HG02943 (cell line): ENCODE data around the gene MEF2D.

ENCODE experiments used
- ATAC-seq: cut with Tn5 transposase; IDR thresholded peaks from one replicate; pipeline ENCODE4 v1.9.1; 2021; ENCODE audit warnings: mild to moderate bottlenecking, low read depth, moderate library complexity; ENCODE audit not compliant: unreplicated experiment

MEF2D gene

DNA sequence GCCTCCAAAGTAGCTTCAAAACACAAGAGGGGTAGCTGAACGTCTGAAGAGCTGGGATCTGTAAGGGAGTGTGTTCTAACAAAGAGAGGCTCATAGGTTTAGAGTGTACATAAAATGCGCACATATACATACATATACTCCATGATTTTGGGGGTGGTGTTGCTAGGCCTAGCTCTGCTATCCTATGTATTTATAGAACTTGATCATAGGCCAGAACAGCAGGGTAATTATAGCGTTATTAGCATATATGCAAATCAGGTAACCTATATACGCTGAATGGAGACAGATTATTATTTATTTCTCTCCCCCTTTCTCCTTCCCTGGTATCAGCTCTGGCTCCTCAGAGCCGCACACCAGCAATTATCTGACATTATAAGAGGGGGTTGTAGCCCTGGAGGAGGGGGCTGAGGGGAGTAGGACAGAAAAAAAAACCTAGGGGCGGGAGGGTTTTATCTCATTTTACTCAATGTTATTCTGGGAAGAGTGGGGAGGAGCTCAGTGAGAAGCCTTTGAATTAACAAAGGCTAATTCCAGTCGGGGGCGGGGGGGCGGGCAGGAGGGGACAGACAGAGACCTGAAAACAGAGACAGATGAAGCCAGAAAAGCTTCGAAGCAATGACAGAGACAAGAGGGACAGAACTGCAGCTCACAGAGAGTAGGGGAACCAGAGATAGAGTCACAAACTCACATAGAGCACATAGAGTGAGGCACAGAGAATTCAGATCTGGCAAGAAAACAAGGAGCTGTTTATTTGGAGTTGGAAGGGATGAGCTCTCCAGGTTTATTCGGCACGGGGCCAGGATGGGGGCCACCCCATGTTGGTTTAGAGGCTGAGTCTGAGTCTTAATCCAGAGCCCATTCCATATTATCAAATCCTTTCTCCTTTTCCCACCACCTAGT, 68.6 kb downstream of the MEF2D start:
- no peak for ATAC-seq

DNA sequence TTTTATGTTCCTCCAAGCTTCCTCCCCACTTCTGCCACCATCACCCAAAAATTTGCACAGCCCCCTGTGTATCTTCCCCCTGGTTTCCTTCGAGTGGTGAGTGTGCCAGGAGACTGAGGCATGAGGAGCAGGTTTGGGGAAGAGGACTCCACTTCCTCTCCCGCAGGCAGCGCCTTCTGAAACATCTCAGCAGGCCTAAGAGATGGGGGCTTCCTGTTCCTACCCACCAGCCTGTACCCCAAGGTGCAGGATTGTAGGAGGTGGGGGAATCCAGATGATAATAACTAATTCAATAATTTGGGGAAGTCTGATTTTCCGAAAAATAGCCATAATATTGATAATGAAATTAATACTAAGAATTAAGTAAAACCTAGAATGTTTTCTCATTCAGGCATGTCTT, 69.2 kb downstream of the MEF2D start:
- no peak for ATAC-seq

DNA sequence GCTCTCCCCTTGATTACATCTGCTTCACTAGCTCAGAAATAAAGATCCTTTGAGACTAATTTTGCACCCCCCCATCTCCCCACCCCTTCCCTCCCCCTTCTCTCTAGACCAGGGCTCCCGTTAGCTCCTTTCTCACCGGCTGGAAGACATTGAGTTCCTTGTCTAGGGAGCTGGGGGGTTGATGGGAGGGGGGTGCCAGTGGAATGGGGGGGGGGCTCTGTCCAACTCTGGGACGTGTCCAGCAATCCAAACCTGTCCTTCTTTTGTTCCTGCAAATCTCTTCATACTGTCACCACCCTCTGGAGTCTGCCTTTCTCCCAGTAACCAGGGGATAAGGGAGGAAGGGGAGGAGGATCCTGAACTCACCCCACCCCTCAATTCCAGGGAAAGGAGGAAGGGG, 69.7 kb downstream of the MEF2D start:
- no peak for ATAC-seq

- ATAC-seq = no peak
These were observed 70.3 kb downstream of the MEF2D start for GRCh38 chr1:156430303-156430702.

- no peak for ATAC-seq
These were observed 71.1 kb downstream of the MEF2D start for GRCh38 chr1:156429313-156430060.

- no peak for ATAC-seq
These were observed 71.8 kb downstream of the MEF2D start for GRCh38 chr1:156428746-156429288.

GRCh38 chr1:156427957-156428356, 72.6 kb downstream of the MEF2D start:
- ATAC-seq = no peak

DNA sequence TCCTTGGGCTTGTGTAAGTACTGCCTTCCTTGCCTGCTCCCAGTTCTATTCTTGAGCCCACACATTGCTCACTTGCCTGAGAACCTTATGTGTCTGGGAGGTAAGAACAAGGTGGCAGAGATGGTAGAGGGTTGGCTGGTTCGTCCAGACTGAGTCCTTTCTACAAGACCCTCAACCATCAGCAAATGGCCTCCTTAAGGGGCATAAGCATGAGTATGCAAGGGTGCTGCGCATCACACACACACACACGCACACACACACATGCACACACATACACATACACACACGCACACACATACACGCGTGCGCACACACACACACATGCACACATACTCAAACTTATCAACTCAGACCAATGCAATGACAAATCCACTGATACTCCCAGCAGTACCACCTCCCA, 74.6 kb downstream of the MEF2D start:
- no peak for ATAC-seq

DNA sequence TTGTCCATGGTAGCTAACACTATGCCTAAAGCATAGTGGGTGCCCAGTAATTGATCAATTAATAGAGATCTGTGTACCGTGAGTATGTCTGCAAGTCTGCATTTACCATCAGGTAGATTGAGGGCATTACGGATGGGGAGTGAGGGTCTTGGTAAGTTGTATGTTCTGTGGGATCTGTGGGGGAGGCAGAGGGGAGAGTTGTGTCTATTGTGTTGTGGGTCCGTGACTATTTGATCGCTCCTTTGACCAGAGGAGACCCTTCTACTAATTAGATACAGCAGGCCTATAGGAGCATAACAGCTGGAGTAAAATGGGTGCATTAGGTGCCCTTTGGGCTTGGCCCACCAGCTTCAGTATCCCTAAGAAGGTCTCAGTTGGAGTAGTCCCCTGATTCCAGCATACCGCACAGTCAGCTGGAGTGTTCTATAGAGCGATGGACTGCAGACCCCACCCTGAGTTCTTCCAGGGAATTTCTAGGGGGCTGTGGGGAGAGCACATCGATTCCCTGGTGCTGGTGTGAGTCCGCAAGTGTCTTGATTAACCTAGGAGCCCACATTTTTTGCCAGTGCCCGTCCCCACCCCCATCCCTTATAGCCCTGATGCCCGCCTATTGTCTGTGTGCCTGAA, 75.7 kb downstream of the MEF2D start:
- no peak for ATAC-seq

DNA sequence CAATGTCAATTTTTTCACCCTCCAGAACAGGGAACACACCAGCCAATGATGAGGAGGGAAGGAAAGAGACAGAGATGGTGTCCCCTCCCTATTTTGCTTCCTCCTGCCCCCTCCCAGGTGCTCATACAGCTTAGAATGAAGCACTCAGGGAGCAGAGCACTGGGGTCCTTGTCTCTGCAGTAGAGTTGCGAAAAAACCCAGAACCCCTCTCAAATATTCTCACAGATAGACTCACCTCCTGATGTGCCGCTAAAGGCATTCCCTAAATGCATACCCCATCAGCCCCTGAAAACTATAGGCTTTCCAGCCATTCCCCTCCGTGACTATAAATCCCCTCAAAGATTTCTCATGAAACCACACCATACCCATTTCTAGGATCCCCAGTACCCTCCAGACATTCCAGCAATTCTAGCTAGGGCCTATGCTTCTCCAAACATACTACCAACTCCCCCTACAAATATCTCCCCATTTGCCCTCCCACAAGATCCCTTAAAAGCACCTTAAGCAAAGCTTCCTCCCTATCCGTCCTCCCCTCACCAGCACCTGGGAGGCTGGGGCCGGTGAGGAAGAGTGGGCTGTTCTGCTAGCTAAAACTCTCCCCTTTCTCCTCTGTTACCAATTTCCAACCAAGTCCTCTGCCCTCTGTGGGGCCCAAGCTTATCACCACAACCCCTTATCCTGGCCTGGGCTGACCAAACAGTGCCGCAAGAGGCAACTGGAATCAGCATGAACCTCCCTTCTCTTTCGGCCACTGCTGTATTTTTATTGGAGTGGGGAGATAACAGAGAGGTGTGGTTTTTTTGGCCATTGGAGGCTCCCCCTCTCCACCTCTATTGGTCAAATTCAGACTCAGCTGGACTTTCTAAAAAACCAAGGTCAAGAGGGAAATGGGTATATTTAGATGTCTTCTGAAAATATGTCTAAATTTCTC, 76.9 kb downstream of the MEF2D start:
- no peak for ATAC-seq

DNA sequence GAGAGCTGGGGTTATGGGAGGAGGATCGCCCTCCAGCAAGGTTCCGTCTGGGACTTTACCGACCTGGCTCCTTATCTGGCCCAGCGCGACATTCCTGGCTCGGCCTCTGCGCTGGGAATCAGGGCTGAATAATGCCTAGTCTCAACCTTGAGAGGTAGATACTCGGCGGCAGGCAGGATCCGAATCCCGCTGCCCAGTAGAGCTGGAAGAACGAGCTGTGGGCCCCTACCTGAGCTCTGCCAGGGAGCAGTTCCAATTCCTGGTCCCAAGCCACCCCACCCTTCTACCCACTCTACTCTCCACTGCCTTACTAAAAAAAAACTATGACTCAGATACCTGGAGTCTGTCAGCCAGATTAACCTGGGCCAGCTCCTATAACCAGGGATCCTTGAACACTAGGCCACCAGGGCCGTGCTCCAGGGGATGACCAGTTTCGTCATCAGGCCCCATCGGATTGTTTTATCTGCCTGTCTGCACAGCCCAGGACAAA, 77.9 kb downstream of the MEF2D start:
- ATAC-seq = no peak

DNA sequence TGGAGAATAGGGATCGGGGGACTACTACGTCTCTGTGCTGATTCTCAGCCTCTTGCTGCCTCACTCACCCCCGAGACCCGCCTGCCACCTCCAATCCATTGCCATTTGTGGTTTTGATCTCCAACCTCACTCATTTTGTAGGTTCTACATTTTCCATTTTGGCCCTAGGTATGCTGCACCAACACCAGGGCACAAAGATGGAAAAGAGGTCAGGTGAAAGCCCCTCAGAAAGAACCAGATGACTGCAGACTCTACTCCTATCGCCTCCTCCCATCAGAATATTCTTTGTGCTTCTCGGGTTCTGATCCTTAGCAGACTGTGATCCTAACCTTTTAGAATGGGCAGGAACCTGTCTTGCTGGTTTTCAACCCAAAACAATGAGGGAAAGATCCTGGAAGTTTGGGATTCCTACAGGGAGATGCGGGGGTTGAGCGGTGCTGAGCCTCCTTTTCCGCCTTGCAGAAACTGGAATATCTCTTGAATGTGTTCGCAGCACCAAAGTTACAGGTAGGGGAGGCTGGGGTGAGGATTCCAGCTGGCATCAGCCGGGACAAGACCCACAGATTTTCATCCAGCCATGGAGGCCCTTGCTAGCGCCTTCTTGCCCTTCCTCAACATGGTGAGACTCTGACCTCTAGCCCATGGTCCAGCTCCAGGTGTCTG, 78.5 kb downstream of the MEF2D start:
- no peak for ATAC-seq

DNA sequence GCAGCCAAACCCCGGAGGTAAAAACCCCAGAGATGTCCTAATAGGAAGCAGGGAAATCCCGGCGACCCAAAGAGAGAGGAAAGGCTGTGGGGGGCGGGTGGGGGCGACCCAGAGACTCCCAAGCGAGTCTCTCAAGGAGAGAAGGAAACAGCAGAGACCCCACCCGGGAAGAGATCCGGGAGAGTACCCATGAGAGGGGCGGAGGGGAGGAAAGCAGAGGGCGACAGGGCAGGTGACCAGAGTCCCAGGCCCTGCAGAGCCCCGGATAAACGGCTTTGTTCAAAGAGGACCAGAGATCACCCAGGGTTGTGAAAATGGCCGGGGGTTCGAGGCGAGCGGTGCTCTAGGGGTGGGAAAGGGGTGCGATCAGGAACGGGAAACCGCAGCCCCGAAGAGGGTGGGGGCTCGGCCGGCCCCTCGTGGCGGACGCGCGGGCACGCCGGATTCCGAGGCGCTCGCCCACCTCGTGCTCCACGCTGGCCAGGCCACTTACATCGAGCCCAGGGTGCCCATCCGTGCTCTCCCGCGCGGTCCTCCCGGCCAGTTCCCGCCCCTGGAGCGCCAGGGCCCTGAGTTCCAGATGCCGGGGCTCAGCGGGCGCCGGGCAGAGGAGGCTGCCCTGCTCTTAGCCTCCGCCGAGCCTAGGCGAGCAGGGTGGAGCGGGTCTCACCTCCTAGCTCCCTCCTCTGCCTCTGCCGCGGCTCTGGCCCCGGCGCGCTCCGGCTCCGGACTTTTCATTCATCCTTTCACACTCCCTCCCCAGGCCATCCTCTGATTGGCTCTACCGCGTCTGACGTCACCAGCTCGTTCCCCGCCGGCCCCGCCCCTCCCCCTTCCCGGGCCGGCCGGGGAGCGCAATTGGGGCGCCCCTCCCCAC, 79.3 kb downstream of the MEF2D start:
- no peak for ATAC-seq

DNA sequence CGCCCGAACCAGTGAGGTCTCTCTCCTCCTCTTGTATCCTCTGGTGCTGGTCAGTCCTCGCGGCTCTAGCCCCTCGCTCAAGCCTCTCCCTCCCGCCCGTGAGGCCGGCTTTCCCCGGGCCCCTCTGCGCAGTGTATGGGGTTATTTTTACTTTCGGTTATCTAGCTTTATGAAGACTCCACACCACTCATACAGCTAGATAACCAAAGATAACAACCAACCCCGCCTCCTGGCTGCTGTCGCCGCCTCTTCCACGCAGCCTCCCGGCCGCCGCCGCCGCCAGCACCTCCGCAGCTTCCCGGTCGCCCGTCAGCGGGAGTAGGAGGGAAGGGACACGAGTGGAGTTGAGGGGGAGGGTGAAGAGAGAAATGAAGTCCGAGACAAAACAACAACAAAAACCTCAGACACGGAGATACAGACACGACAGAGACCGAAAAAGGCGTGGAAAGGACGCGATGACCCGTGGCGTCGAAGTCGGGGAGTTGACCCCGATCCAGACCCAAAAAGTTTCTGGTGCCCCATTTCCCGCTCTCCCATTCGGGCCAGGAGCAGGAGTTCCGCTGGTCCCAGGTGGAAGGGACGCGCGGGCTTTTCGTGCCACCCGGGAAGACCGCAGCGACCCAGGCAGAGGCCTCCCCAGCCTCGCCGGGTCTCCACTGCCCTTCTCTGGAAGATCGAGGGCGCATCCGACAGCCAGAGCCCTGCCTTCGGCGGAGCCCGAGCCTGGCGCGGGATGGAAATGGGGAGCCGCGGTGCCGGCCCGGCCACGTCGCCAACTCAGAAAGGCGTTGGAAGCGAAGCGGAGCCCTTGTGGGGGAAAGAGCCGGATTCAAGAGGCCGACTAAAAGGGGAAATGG, 80.1 kb downstream of the MEF2D start:
- ATAC-seq = no peak

DNA sequence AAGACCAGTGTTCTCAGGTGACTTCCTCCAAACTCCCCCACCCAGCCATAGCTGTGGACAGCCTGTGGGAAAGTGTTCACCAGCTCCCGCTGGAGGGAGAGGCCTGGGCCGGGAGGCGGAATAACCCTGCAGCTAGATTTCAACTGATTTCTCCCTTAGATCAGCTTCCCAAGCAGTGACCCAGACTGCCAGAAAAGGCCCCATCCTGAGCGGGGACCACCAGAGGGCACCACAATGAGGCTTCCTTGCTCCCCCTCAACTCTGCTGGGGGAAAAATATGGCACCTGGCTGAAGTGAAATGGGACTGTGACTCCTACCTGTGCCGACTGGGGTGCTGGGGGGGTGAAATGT, 80.7 kb downstream of the MEF2D start:
- ATAC-seq = no peak

- ATAC-seq = no peak
These were observed 82.0 kb downstream of the MEF2D start for GRCh38 chr1:156418416-156419070.

DNA sequence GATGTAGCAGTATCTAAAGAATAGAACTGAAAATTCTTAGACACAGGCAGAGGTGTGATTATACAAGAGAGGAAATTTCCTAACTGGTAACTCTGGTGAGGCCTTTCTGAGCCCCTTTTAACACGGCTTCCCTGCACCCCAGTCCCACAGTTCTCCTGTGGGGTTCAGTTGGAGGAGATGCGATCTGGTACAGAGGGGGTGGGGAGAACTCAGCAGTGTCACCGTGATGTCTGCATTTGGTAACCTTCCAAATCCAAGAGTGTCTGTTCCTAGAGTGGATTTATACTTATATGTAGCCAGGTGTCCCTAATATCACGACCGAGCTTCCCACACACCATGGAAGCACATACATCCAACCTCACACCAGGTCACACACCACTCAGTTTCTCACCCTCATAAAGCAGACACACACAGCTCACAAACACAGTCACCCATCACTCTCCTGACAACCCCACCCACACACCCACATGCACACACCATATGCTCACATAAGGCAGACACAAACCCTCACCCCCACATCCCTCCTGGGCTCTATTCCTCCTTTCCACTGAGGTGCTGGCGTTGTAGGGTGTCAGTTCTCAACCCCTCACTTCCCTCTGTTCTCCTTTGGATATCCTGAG, 83.1 kb downstream of the MEF2D start:
- no peak for ATAC-seq
